B cell (primary cell): ENCODE results near the gene PDLIM4.

ENCODE experiments used
- EZH2 ChIP-seq: IDR thresholded peaks from 2 replicates; pipeline ENCODE4 v1.6.1; 2012; ENCODE audit warnings: borderline replicate concordance, low read depth, mild to moderate bottlenecking, moderate library complexity, low read length; ENCODE audit not compliant: insufficient read depth, poor library complexity, severe bottlenecking
- TF ChIP-seq, protein P1 (sequence below): fragments of 200-600 bp; IDR thresholded peaks from one replicate; pipeline ENCODE4 v1.8.0; 2022; ENCODE audit warnings: antibody characterized with exemption, mild to moderate bottlenecking

DNA sequence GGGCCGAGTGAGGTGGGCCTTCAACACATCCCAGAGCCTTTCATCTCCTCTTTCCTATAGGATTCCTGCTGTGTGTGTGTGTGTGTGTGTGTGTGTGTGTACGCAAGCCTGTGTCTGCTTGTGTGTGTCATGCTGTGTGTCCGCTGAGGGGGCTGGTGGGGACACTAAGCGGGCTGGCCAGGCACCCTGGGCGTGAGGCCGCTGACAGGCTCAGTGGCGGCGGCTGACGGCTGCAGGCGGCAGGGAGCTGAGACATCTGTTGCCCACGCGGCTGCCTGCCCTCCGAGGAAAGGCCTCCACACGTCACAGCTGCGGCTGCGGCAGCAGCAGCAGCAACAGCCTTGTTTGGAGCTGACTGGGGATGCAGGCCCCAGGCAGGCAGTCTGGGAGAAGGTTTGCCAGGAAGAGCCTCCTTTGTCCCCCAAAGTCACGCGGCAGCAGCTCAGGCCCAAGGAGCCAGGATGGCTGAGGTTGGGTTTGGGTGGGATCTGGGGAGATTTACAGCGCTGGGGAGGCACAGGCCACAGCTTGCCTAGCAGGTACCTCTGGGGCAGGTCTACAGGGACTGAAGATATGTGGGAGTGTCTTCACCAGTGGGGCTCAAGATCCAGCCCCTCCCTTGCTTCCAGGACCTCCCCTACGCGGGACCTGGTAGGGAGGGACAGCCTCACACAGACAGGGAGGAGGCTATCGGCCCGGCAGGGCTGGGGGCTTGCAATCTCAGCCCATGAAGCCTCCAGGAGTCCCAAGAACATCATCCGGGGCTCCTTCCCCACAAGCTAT, 1.8 kb downstream of the PDLIM4 start:
- TF ChIP-seq, protein P1, sequence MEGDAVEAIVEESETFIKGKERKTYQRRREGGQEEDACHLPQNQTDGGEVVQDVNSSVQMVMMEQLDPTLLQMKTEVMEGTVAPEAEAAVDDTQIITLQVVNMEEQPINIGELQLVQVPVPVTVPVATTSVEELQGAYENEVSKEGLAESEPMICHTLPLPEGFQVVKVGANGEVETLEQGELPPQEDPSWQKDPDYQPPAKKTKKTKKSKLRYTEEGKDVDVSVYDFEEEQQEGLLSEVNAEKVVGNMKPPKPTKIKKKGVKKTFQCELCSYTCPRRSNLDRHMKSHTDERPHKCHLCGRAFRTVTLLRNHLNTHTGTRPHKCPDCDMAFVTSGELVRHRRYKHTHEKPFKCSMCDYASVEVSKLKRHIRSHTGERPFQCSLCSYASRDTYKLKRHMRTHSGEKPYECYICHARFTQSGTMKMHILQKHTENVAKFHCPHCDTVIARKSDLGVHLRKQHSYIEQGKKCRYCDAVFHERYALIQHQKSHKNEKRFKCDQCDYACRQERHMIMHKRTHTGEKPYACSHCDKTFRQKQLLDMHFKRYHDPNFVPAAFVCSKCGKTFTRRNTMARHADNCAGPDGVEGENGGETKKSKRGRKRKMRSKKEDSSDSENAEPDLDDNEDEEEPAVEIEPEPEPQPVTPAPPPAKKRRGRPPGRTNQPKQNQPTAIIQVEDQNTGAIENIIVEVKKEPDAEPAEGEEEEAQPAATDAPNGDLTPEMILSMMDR = no peak
- no peak for TF ChIP-seq EZH2
